KOPT-K1 (cell line): ENCODE results near the gene SLAMF6.

Experiments used
- H3K27ac ChIP-seq: fragments of 200-600 bp; sonication (generic); 2 replicates; pipeline ENCODE4 v1.5.1; 2016; ENCODE audit warnings: antibody characterized with exemption, mild to moderate bottlenecking, low read depth, low read length; ENCODE audit not compliant: poor library complexity, severe bottlenecking
- H3K36me3 ChIP-seq: fragments of 200-600 bp; sonication (generic); 2 replicates; pipeline ENCODE4 v1.5.1; 2017; ENCODE audit warnings: antibody characterized with exemption, mild to moderate bottlenecking, low read length, moderate library complexity; ENCODE audit not compliant: insufficient read depth
- H3K9me3 ChIP-seq: fragments of 200-600 bp; sonication (generic); 2 replicates; pipeline ENCODE4 v1.5.1; 2017; ENCODE audit warnings: antibody characterized with exemption, low read length, mild to moderate bottlenecking; ENCODE audit not compliant: insufficient read depth, poor library complexity, severe bottlenecking

SLAMF6 gene

GRCh38 chr1:160451859-160452232 lies 71.2 kb downstream of the SLAMF6 start:
- no peak overlapping the region for H3K27ac ChIP-seq
- H3K9me3 ChIP-seq = no peaks in the 10 kb centered on the region
- no peaks in the 10 kb centered on the region for H3K36me3 ChIP-seq

- Histone ChIP-seq H3K27ac (no peak overlapping the region), H3K9me3 (no peaks in the 10 kb centered on the region), H3K36me3 (no peaks in the 10 kb centered on the region)
Observed at GRCh38 chr1:160451119-160451858, 71.8 kb downstream of the SLAMF6 start.

- no peaks in the 10 kb centered on the region for H3K36me3 ChIP-seq
- H3K27ac ChIP-seq = no peak overlapping the region
- no peaks in the 10 kb centered on the region for H3K9me3 ChIP-seq
Observed at GRCh38 chr1:160449494-160449893, 73.6 kb downstream of the SLAMF6 start.

DNA sequence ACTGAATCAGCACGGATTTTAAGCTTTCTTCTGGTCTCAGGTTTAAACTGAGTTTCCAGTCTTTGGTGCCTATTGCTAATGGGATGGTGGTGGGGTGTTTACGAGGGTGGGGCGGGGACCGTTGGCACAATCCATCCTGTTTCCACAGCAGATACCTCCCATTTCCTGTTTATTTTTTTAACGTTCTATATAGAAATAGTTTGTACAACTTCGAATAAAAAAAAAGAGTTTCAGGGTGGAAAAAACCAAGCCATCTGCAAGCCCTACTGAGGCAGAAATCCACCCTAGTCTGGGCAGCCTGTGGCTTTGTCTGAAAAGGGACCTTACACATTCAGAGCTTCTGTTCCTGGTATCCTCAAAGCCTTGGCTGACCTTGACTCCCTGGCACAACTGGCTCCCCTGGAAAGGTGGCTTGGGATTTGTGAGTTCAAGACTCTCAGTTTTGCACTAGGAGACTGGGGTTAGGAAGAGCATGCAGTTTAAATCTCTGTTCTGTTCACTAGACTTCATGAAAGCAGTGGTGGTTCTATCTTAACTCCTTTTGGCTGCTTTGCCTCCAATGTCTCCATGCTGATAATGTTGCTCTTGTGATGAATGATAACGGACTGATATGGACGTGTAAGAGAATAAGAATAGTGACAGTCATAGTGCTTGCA lies 76.0 kb downstream of the SLAMF6 start:
- no peaks in the 10 kb centered on the region for H3K36me3 ChIP-seq
- peak overlapping the region; percentile 77 for H3K27ac ChIP-seq
- H3K9me3 ChIP-seq = no peaks in the 10 kb centered on the region

DNA sequence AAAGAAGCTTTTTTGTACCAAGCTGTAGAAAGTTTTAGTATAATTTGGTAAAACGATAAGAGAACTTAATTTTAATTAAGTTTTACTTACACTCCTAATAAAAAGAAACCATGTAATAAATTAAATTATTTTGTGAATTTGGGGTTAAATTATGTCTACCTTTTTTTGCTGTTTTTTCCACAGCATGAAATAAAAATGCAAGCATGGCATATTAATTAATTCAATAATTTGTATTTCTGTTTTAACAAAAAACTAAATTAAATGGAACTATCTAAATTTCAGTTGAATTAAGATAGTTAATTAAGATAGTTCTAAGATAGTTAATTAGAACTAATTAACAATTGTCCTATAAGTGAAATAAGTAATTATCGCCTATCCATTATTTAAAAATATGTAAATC lies 83.3 kb downstream of the SLAMF6 start:
- Histone ChIP-seq H3K36me3 (no peaks in the 10 kb centered on the region), H3K9me3 (peaks cover under 1% of the 10 kb centered on the region), H3K27ac (no peak overlapping the region)

- no peaks in the 10 kb centered on the region for H3K36me3 ChIP-seq
- H3K9me3 ChIP-seq = peaks cover 8% of the 10 kb centered on the region
- peak overlapping the region; percentile 85 for H3K27ac ChIP-seq
Observed at GRCh38 chr1:160438935-160439334, 84.1 kb downstream of the SLAMF6 start.

DNA sequence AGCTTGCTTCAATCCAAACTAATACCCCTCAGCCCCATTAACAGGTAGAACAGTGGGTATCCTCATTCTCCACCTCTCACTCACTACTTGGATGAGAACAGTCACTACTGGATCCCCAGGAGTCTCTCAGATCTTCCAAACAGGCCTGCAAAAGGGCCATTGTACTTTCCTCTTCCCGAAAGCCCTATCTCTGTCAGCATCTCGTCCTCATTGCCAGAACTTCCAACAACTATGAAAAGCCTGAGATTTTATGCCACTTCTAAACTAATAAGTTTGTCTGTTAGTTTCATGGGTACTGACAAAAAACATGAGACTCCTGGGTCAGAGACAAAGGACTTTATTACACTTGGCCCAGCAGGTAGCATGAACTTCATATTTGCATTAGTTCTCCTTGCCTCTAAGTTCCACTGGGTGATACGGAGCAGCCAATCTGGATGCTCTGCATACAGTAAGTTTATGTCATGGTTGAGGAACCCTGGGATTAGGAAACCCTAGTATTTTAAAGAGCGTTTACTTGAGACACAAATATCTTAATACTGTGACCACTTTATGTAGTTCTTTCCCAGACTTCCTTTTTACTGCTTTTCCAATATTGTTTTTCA lies 84.6 kb downstream of the SLAMF6 start:
- peak overlapping the region; percentile 85 for H3K27ac ChIP-seq
- peaks cover 12% of the 10 kb centered on the region for H3K9me3 ChIP-seq
- no peaks in the 10 kb centered on the region for H3K36me3 ChIP-seq

- Histone ChIP-seq H3K9me3 (peaks cover 12% of the 10 kb centered on the region), H3K27ac (peak overlapping the region; percentile 85), H3K36me3 (no peaks in the 10 kb centered on the region)
Observed at GRCh38 chr1:160437432-160438316, 85.4 kb downstream of the SLAMF6 start.

DNA sequence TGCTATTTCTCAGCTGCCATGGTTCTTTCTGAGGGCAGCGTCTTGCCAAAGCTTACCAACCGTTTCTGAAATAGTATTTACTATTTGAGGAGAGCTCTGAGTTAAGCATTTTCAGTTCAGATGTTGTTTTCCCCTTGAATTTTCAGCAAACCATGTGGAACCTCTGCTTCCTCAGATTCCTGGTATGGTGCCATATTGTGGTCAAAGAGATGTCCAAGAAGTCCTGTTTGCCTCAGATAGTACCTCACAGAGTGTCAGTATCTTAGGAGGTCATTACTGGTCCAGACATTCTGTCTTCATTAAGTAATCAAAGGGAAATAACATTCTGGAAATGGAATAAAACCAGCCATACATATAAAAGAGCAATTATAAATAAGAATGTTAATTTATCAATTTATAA lies 86.1 kb downstream of the SLAMF6 start:
- H3K27ac ChIP-seq = peak overlapping the region; percentile 85
- no peaks in the 10 kb centered on the region for H3K36me3 ChIP-seq
- peaks cover 12% of the 10 kb centered on the region for H3K9me3 ChIP-seq
